K562 (cell line): ENCODE data around the gene PKD1L1.

Source experiments
- SREBF1 ChIP-seq: fragments of 150-350 bp; IDR thresholded peaks from 2 replicates; pipeline ENCODE4 v1.6.1; 2014; ENCODE audit warnings: antibody characterized with exemption, low read depth, low read length, borderline replicate concordance
- TF ChIP-seq, protein P1 (sequence below), 2 experiments: fragments of 150-350 bp in 1 of 2; IDR thresholded peaks; 2 replicates each; pipeline ENCODE4 v1.6.1; 2012 to 2016; ENCODE audit warnings: low read depth in 2 of 2, low read length in 2 of 2, mild to moderate bottlenecking in 1 of 2, moderate library complexity in 1 of 2

DNA sequence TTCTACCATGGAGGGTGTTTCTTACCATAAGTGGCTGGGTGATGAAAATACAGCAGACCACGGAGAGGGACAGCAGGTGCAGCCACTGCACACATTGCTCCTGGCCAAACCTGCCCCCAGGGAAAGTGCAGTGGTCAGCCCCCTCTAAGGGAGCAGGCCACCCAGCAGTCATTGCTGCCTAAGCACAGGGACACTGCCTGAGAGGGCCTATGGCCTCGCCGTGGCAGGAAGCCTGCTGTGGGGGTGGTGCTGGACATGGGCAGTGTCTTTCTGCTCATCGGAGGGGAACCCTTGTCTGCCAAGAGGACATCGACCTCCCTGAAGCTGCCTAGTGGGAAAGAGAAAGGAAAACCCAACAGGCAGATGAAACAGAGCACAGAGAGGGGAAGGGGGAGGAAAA is 118.3 kb downstream of the PKD1L1 start:
- TF ChIP-seq SREBF1 = no peak
- TF ChIP-seq, protein P1, sequence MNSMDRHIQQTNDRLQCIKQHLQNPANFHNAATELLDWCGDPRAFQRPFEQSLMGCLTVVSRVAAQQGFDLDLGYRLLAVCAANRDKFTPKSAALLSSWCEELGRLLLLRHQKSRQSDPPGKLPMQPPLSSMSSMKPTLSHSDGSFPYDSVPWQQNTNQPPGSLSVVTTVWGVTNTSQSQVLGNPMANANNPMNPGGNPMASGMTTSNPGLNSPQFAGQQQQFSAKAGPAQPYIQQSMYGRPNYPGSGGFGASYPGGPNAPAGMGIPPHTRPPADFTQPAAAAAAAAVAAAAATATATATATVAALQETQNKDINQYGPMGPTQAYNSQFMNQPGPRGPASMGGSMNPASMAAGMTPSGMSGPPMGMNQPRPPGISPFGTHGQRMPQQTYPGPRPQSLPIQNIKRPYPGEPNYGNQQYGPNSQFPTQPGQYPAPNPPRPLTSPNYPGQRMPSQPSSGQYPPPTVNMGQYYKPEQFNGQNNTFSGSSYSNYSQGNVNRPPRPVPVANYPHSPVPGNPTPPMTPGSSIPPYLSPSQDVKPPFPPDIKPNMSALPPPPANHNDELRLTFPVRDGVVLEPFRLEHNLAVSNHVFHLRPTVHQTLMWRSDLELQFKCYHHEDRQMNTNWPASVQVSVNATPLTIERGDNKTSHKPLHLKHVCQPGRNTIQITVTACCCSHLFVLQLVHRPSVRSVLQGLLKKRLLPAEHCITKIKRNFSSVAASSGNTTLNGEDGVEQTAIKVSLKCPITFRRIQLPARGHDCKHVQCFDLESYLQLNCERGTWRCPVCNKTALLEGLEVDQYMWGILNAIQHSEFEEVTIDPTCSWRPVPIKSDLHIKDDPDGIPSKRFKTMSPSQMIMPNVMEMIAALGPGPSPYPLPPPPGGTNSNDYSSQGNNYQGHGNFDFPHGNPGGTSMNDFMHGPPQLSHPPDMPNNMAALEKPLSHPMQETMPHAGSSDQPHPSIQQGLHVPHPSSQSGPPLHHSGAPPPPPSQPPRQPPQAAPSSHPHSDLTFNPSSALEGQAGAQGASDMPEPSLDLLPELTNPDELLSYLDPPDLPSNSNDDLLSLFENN (IDR thresholded peaks at IDR 0.05; ENCODE audit: low read depth in 2 of 2, low read length in 2 of 2) = no peak
